22Rv1 (cell line): ENCODE measurements around the gene UGT2B11.

Source experiments
- CTCF ChIP-seq: fragments of 450-650 bp; IDR thresholded peaks from 2 replicates; pipeline ENCODE4 v1.5.1; 2017; ENCODE audit warnings: mild to moderate bottlenecking
- ZFX ChIP-seq: fragments of 450-650 bp; IDR thresholded peaks from 2 replicates; pipeline ENCODE4 v1.6.1; 2017; ENCODE audit warnings: antibody characterized with exemption, borderline replicate concordance

GRCh38 chr4:69214716-69215115 lies at the start of gene UGT2B11:
- TF ChIP-seq CTCF: no peak
- no peak for TF ChIP-seq ZFX
